ENCODE data around the gene ARPP21.

The ARPP21 gene

GRCh38 chr3:35677797-35678196, 38.5 kb downstream of the ARPP21 start:
- no peak for DNase-seq

GRCh38 chr3:35678643-35679161, 39.4 kb downstream of the ARPP21 start:
- DNase-seq: no peak

- no peak for DNase-seq
These were observed 40.2 kb downstream of the ARPP21 start for GRCh38 chr3:35679409-35680080.

GRCh38 chr3:35680866-35681650, 41.7 kb downstream of the ARPP21 start:
- no peak for DNase-seq

- no peak for DNase-seq
These were observed 45.8 kb downstream of the ARPP21 start for GRCh38 chr3:35685153-35685552.

GRCh38 chr3:35688826-35689225, 49.5 kb downstream of the ARPP21 start:
- no peak for DNase-seq

- DNase-seq: no peak
These were observed 50.9 kb downstream of the ARPP21 start for GRCh38 chr3:35690271-35690670.

- DNase-seq: no peak
These were observed 66.6 kb downstream of the ARPP21 start for GRCh38 chr3:35705904-35706303.

- DNase-seq: no peak
These were observed 68.6 kb downstream of the ARPP21 start for GRCh38 chr3:35707904-35708303.

- DNase-seq: no peak
These were observed 69.3 kb downstream of the ARPP21 start for GRCh38 chr3:35708394-35709271.

- no peak for DNase-seq
These were observed 70.4 kb downstream of the ARPP21 start for GRCh38 chr3:35709691-35710090.

- DNase-seq: no peak
These were observed 71.2 kb downstream of the ARPP21 start for GRCh38 chr3:35710554-35710953.

GRCh38 chr3:35718921-35719320, 79.6 kb downstream of the ARPP21 start:
- no peak for DNase-seq

GRCh38 chr3:35721628-35722027, 82.3 kb downstream of the ARPP21 start:
- DNase-seq: no peak

GRCh38 chr3:35722902-35723301, 83.6 kb downstream of the ARPP21 start:
- DNase-seq: no peak

- DNase-seq: no peak
These were observed 84.3 kb downstream of the ARPP21 start for GRCh38 chr3:35723480-35724097.

GRCh38 chr3:35724106-35724505, 84.8 kb downstream of the ARPP21 start:
- DNase-seq: no peak

GRCh38 chr3:35727179-35727578, 87.9 kb downstream of the ARPP21 start:
- no peak for DNase-seq

- no peak for DNase-seq
These were observed 94.0 kb downstream of the ARPP21 start for GRCh38 chr3:35733341-35733740.

- DNase-seq: no peak
These were observed 94.5 kb downstream of the ARPP21 start for GRCh38 chr3:35733864-35734263.

GRCh38 chr3:35737080-35737479, 97.8 kb downstream of the ARPP21 start:
- DNase-seq: no peak

- no peak for DNase-seq
These were observed 98.2 kb downstream of the ARPP21 start for GRCh38 chr3:35737527-35737926.
